C4-2B (cell line): ENCODE measurements around the gene CACNB4.

Experiments used
- ZFX ChIP-seq: fragments of 450-650 bp; IDR thresholded peaks from 2 replicates; pipeline ENCODE4 v1.6.1; 2017
- TF ChIP-seq, protein P1 (sequence below): fragments of 450-650 bp; conservative IDR thresholded peaks from 2 replicates; pipeline ENCODE4 v1.5.1; 2017; ENCODE audit warnings: mild to moderate bottlenecking

DNA sequence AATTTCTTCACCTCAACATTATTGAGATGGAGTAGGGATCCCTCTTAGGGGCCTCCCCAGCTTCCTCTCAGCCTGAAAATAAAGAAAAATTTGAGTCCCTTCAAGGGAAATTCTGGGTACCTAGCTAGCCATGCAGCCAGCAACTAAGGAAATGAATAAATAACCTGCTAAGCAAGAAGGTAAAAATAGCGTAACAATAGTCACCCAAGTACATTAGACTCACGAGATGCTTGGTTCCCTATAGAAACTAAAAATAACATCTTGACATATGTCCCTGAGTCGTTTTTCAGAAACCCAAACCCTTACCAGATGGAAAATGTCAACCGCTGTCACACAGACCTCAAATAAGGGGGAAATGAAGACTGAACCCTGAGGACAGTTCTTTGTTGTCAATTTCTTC is 51.9 kb downstream of the CACNB4 start:
- TF ChIP-seq, protein P1, sequence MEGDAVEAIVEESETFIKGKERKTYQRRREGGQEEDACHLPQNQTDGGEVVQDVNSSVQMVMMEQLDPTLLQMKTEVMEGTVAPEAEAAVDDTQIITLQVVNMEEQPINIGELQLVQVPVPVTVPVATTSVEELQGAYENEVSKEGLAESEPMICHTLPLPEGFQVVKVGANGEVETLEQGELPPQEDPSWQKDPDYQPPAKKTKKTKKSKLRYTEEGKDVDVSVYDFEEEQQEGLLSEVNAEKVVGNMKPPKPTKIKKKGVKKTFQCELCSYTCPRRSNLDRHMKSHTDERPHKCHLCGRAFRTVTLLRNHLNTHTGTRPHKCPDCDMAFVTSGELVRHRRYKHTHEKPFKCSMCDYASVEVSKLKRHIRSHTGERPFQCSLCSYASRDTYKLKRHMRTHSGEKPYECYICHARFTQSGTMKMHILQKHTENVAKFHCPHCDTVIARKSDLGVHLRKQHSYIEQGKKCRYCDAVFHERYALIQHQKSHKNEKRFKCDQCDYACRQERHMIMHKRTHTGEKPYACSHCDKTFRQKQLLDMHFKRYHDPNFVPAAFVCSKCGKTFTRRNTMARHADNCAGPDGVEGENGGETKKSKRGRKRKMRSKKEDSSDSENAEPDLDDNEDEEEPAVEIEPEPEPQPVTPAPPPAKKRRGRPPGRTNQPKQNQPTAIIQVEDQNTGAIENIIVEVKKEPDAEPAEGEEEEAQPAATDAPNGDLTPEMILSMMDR, result no peak
- no peak for TF ChIP-seq ZFX
